DMS53 treated with DMSO at 0.1 percent for 48 hours (cell line): ENCODE data around the gene VPS11.

ENCODE experiments used
- DNase-seq: peaks from one replicate; lab custom pipeline; 2025; ENCODE audit not compliant: unreplicated experiment; lab: John Stamatoyannopoulos, UW

The VPS11 gene

DNA sequence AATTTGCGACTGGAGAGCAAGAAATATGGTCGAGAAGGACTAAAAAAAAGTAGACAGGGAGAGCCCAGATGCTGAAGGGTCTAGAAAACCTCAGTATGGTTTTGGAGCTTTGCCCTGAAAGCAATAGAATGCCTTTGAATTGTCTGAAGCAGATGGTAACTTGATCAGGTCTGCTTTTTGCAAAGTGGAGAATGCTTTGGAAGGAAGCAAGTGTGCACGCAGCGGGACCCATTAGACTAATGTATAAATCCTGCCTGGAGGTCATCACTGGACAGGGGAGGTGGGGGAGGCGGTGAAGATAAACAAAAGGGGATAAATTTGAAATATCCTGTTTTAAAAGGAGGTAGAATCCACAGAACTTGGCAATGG is 53.0 kb downstream of the VPS11 start:
- DNase-seq, result no peak

DNA sequence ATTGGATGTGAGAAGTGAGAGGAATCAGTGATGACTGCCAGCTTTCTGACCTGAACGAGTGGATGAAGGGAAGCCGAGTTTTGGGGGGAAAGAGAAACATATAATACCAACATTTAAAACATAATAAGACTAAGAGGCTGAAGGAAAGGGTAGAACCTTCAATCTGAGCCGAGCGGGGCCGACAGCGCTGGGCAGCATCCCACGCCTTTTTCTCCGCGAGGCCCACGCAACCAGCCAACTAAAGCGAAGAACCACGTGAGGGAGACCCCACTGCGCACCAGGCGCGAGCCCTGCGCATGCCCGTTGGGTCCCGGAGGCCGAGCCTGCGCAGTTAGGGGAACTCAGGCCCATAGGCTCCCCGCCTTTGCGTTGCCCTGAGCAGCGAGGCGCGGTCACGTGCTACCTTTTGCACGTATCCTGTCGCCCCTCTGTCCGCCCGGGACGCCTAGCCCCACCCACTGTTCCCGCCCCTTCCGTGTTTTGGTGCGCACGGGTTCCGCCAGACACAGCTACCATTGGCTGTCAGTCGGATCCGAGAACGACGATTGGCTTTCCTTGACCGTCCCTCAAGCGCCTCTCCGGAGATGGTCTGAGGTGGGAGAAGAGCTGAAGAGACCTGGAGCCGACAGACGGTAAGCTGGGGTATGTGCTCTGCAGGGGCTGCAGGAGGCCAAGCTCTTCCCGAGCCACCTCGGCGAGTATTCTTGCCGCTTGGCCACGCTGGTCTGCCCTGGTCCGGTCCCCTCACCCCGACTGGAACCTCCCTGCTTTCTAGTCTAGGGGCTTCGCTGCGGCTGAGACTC is 53.6 kb downstream of the VPS11 start, which contains the start of gene HINFP:
Gene HINFP, plus strand, starts transcription at position 573 of the 803 bp plus-strand sequence. CDS start 5,365 bp downstream, outside the sequence.
- peak; percentile 98 for DNase-seq

DNA sequence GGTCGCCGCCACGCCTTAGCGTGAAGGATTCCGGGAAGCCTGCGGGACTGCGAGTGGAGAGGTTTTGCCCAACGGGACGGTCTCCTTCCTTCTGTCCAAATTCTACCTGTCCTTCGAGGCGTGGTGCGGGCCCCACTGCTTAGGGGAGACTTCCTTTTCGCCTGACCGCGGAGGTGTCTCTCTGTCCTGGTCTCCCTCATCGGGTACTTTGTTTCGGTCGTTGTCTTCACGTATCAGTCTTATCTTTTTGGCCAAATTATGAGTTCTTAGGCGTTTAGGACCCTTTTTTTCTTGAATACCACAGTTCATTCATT is 54.1 kb downstream of the VPS11 start:
- DNase-seq, result no peak

DNA sequence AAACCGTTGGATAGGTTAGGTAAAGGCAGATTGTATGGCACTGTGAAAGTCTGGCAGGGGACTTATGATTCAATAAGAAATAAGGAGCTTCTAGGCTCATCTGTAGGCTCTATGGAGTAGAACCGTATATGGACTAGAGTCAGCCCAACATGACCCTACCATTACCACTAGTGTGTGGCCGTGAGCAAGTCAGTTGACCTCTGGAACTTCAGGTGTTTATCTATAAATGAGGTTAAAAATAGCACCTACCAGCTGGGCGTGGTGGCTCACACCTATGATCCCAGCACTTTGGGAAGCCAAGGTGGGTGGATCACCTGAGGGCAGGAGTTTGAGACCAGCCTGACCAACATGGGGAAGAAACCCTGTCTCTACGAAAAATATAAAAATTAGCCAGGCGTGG is 58.2 kb downstream of the VPS11 start:
- DNase-seq, result no peak

DNA sequence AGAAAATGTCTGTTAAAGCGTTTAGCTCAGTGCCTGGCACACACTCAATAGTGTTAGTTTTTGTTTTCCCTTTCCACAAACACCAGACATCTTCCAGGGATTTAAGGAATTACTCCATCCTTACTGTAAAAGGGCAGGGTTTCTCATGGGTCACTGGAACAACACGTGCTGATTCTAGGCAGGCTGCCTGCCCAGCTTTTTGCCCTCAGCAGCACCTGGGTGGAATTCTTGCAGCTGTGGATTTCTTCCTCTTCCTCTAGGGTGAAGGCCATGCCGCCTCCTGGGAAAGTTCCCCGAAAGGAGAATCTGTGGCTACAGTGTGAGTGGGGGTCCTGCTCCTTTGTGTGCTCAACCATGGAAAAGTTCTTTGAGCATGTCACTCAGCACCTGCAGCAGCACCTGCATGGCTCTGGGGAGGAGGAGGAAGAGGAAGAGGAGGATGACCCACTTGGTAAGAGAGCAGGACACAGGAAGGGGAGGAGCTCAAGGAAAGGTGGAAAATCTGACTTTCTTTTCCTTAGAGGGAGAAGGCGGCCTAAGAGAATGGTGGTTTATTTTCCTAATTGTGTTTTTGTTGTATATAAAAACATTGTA is 59.2 kb downstream of the VPS11 start:
- DNase-seq, result no peak

DNA sequence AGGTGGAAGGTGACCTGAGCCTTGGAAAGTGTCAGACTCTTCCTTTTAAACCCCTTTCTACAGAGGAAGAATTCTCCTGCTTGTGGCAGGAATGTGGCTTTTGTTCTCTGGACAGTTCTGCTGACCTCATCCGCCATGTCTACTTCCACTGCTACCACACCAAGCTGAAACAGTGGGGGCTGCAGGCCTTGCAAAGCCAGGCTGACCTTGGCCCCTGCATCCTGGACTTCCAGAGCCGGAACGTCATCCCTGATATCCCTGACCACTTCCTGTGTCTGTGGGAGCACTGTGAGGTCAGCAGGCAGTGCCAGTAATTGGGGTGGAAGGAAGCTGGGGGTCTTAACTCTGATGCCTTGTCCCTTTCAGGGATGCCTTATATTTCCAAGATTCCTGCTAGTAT is 63.0 kb downstream of the VPS11 start:
- DNase-seq, result no peak
